Spinal cord (tissue), 10 donors: ENCODE data around the gene APOH. TPM values are rescaled to one million over a fixed set of nuclear protein-coding genes. Genes with fewer than 3 reads are reported as not detected.

Experiments
- DNase-seq, 6 donors: peaks; one replicate each; pipeline versions ENCODE4 v3.0.0 to v3.0.0-alpha.2; 2013 to 2015; ENCODE audit warnings: low spot score in 6 of 6, low read depth in 4 of 6
- H3K27ac ChIP-seq: one replicate; pipeline ENCODE4 v1.5.1; 2013; ENCODE audit warnings: low read depth, low read length, control low read depth
- H3K27me3 ChIP-seq: one replicate; pipeline ENCODE4 v1.6.1; 2013; ENCODE audit warnings: low read length; ENCODE audit not compliant: control insufficient read depth, insufficient read depth
- H3K36me3 ChIP-seq: one replicate; pipeline ENCODE4 v1.6.1; 2013; ENCODE audit warnings: low read length; ENCODE audit not compliant: control insufficient read depth, insufficient read depth
- H3K4me1 ChIP-seq: one replicate; pipeline ENCODE4 v1.6.1; 2013; ENCODE audit warnings: low read length; ENCODE audit not compliant: control insufficient read depth, insufficient read depth
- H3K4me3 ChIP-seq: one replicate; pipeline ENCODE4 v1.5.1; 2013; ENCODE audit warnings: low read depth, low read length, control low read depth
- H3K9me3 ChIP-seq: one replicate; pipeline ENCODE4 v1.6.1; 2013; ENCODE audit warnings: low read length; ENCODE audit not compliant: control insufficient read depth, insufficient read depth
- WGBS: methylation state at CpG from one replicate; pipeline ENCODE4 v1.1.5; 2013; ENCODE audit warnings: missing lambda C conversion rate; ENCODE audit not compliant: insufficient coverage; 5-methylcytosine and 5-hydroxymethylcytosine counted together
- polyA plus RNA-seq, 2 donors: library from polyadenylated mRNA; unstranded; fragments of 120-200 nt; gene quantifications; one replicate each; pipeline ENCODE4 v1.2.1, GENCODE V29; 2013; ENCODE audit not compliant: insufficient read length in 2 of 2
- total RNA-seq, 2 donors: library from RNA; depleted of rRNA in 1 of 2; stranded (reverse); fragments of 120-200 nt in 1 of 2; fragments of >200 nt in 1 of 2; gene quantifications; one replicate each; pipeline versions ENCODE4 v1.2.3 to v1.2.4, GENCODE V29; 2013 to 2014
- donor health status: healthy.

Gene APOH
- total and polyA plus RNA-seq, 4 donors, result 0.14 to 1.5 (median 0.89) TPM; not detected in 1

GRCh38 chr17:66200685-66201092 is 28.5 kb downstream of the APOH start:
- H3K4me3 ChIP-seq, result no peak overlapping the region
- no peak overlapping the region for H3K27ac ChIP-seq
- H3K27me3 ChIP-seq, result no peaks in the 10 kb centered on the region
- DNase-seq, result peak; percentile 56 to 96 (median 69)
- 5% methylated on average over 3 of the region's 3 CpGs for WGBS
- H3K36me3 ChIP-seq, result no peaks in the 10 kb centered on the region
- no peaks in the 10 kb centered on the region for H3K4me1 ChIP-seq
- H3K9me3 ChIP-seq, result no peaks in the 10 kb centered on the region

- WGBS, result 95% methylated on average over 7 of the region's 8 CpGs
- Histone ChIP-seq H3K4me3 (no peak overlapping the region), H3K27me3 (no peaks in the 10 kb centered on the region), H3K4me1 (no peaks in the 10 kb centered on the region), H3K36me3 (no peaks in the 10 kb centered on the region), H3K27ac (no peak overlapping the region), H3K9me3 (no peaks in the 10 kb centered on the region)
- DNase-seq, result no peak
These were observed 31.0 kb downstream of the APOH start for GRCh38 chr17:66198242-66198641.

DNA sequence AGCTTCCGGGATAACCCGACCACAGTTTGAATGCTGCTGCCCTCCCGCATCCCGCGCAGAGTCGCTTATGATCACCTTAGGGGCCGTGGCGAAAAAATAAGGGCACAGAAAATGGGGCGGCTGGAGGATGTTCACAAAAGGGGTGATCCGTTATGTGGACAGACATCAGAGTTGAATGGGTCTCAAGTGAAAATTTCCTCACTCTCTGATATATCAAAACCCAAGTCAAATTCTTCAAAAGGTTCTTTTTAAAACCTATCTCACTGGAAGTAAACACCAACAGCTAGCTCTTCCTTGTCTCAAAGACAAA is 36.9 kb downstream of the APOH start:
- Histone ChIP-seq H3K4me1 (peaks cover 16% of the 10 kb centered on the region), H3K36me3 (no peaks in the 10 kb centered on the region), H3K27ac (peak overlapping the region; percentile 79), H3K27me3 (no peaks in the 10 kb centered on the region), H3K4me3 (peak overlapping the region; percentile 71), H3K9me3 (no peaks in the 10 kb centered on the region)
- 0% methylated on average over 7 of the region's 10 CpGs for WGBS
- DNase-seq, result no peak

GRCh38 chr17:66191593-66192377 is 37.4 kb downstream of the APOH start, which contains the start of gene CEP112:
Gene CEP112, minus strand, starts transcription at chr17:66192133.
- Histone ChIP-seq H3K27me3 (no peaks in the 10 kb centered on the region), H3K4me3 (peak within 1 kb of the TSS; percentile 71), H3K27ac (peak within 1 kb of the TSS; percentile 79), H3K4me1 (peaks cover 16% of the 10 kb centered on the region), H3K36me3 (no peaks in the 10 kb centered on the region), H3K9me3 (no peaks in the 10 kb centered on the region)
- under 1% methylated on average over 83 of the region's 83 CpGs for WGBS
- peak; percentile 65 to 96 (median 79) for DNase-seq

DNA sequence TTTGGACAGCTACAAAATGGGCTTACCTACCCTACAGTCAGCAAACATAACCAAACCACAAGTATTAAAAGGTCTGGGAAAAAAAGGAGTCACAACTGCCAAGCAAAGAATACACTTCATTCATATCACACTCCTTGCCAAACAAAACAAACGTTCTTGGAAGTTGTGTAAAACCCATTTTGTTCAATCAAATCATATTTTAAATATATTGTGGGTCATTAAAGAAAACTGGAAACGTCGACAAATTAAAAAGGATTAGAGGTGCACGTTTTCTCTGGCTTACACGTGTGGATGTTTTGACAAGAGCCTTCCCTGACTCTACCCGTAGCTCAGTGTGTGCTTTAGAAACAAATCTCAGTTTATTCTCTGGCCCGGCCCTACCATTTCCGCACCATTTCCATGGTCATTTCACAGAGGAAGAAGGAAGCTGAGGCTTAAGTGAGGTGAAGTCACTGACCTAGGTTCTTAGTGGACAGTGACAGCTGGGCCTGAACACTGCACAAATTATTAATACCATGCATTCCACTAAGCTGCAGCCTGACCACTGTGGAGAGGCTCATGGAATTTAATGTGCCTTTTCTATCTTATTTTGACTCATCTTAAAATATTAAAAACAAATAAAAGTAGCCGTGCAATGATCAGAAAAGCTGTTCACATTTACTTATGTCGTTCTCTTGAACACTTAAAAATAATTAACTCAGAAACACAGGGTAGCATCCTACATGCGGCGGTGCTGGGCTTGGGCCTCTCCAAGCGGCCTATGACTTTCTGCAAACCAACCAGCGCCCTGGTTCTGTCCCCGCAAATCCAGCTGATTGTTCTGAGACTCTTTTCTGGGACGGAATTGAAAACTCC is 38.2 kb downstream of the APOH start:
- H3K4me3 ChIP-seq, result peak overlapping the region; percentile 71
- peak in 2 of 6 donors; percentile 28 to 33 for DNase-seq
- peaks cover 16% of the 10 kb centered on the region for H3K4me1 ChIP-seq
- H3K27me3 ChIP-seq, result no peaks in the 10 kb centered on the region
- no peaks in the 10 kb centered on the region for H3K9me3 ChIP-seq
- H3K27ac ChIP-seq, result peak overlapping the region; percentile 79
- 5% methylated on average over 8 of the region's 16 CpGs for WGBS
- no peaks in the 10 kb centered on the region for H3K36me3 ChIP-seq

GRCh38 chr17:66187718-66188117 is 41.5 kb downstream of the APOH start:
- H3K4me3 ChIP-seq, result no peak overlapping the region
- DNase-seq, result no peak
- H3K36me3 ChIP-seq, result no peaks in the 10 kb centered on the region
- no peak overlapping the region for H3K27ac ChIP-seq
- 82% methylated on average over 2 of the region's 2 CpGs for whole genome bisulfite sequencing
- H3K4me1 ChIP-seq, result peaks cover 16% of the 10 kb centered on the region
- H3K9me3 ChIP-seq, result no peaks in the 10 kb centered on the region
- H3K27me3 ChIP-seq, result no peaks in the 10 kb centered on the region

DNA sequence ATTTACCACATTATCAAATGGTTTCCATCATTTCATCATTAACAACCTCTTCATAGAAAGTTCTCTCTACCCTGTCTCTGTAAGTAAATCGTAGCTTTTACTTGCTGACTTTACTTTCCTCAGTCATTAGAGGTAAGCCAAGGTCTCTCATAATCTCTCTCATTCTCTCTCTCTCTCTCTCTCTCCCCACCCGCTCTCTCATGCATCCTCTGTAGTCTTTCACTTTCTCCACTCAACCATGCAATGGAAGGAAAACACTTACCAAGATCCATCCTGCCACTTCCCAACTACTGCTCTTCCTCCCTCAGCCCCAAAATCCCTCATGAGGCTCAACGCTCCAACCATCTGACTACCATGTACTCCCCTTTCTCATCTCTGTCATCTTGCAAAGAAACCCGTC is 43.4 kb downstream of the APOH start:
- Histone ChIP-seq H3K27ac (no peak overlapping the region), H3K4me3 (no peak overlapping the region), H3K27me3 (no peaks in the 10 kb centered on the region), H3K9me3 (no peaks in the 10 kb centered on the region), H3K36me3 (peaks cover 3% of the 10 kb centered on the region), H3K4me1 (peaks cover 7% of the 10 kb centered on the region)
- WGBS, result 80% methylated on average over 4 of the region's 4 CpGs
- no peak for DNase-seq

DNA sequence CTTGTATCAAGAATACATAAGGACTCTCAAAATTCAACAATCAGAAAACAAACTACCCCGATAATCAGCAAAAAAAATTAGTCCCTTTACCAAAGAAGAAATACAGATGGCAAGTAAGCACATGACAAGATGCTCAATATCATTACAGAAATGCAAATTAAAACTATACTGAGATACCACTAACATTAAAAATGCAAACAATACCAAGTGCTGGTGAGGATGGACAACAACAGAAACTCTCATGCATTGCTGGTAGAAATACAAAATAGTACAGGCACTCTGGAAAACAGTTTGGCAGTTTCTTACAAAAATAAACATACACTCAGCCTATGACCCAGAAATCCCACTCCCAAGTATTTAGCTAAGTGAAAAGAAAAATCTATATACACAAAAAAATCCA is 44.8 kb downstream of the APOH start:
- H3K27me3 ChIP-seq, result no peaks in the 10 kb centered on the region
- peaks cover 2% of the 10 kb centered on the region for H3K9me3 ChIP-seq
- WGBS, result no CpG with 5 or more reads among the region's 1 CpG
- no peak for DNase-seq
- H3K4me1 ChIP-seq, result no peaks in the 10 kb centered on the region
- H3K4me3 ChIP-seq, result no peak overlapping the region
- peaks cover 3% of the 10 kb centered on the region for H3K36me3 ChIP-seq
- no peak overlapping the region for H3K27ac ChIP-seq

GRCh38 chr17:66183529-66183928 is 45.7 kb downstream of the APOH start:
- no peaks in the 10 kb centered on the region for H3K27me3 ChIP-seq
- peaks cover 3% of the 10 kb centered on the region for H3K36me3 ChIP-seq
- H3K9me3 ChIP-seq, result peaks cover 4% of the 10 kb centered on the region
- no peaks in the 10 kb centered on the region for H3K4me1 ChIP-seq
- H3K27ac ChIP-seq, result no peak overlapping the region
- DNase-seq, result no peak
- H3K4me3 ChIP-seq, result no peak overlapping the region
